Activated T-helper 17 cell treated with anti-CD3 and anti-CD28 coated beads, Interleukin-2, amount 50 U/mL, for 72 hours (primary cell): Measurements from ENCODE around the gene NAA30. TPM values are rescaled to one million over a fixed set of nuclear protein-coding genes. Genes with fewer than 3 reads are reported as not detected.
"Not testable (repeated sequence)": the region's sequence is repeated elsewhere in the genome, so short reads cannot be mapped to it uniquely, and the experiment has no call there.

Source experiments
- ATAC-seq: fragments of 150-1000 bp; cut with Tn5 transposase; replicated peaks from 2 replicates; pipeline ENCODE4 v1.10.0; 2021; ENCODE audit warnings: mild to moderate bottlenecking, moderate library complexity
- H3K27ac Mint-ChIP-seq: one replicate; pipeline ENCODE4 v1.8.0; 2022; ENCODE audit warnings: mixed read lengths
- H3K27me3 Mint-ChIP-seq: one replicate; pipeline ENCODE4 v1.8.0; 2022; ENCODE audit warnings: mixed read lengths
- H3K36me3 Mint-ChIP-seq: one replicate; pipeline ENCODE4 v1.8.0; 2022; ENCODE audit warnings: low read depth, mild to moderate bottlenecking, mixed read lengths
- H3K4me1 Mint-ChIP-seq: one replicate; pipeline ENCODE4 v1.8.0; 2022; ENCODE audit warnings: mixed read lengths
- H3K4me3 Mint-ChIP-seq: one replicate; pipeline ENCODE4 v1.8.0; 2022; ENCODE audit warnings: mild to moderate bottlenecking, mixed read lengths
- H3K9me3 Mint-ChIP-seq: one replicate; pipeline ENCODE4 v1.8.0; 2022; ENCODE audit warnings: mixed read lengths
- total RNA-seq, 2 donors: library from RNA; stranded (reverse); gene quantifications; one replicate each; pipeline ENCODE4 v1.2.3, GENCODE V29; 2022

Gene NAA30
- 10 to 100 TPM; 12.5 to 20.7 TPM for total RNA-seq

GRCh38 chr14:57390037-57390805 is at the start of gene NAA30:
TSS of gene NAA30 (plus strand) at chr14:57390586. CDS start at chr14:57390958, 372 bp downstream.
- peak; percentile 92 for ATAC-seq
- Mint-ChIP-seq H3K4me3 (peak within 1 kb of the TSS; percentile 95), H3K36me3 (peaks cover 37% of the 10 kb centered on the region), H3K4me1 (peaks cover 11% of the 10 kb centered on the region), H3K27ac (peak within 1 kb of the TSS; percentile 95), H3K27me3 (no peaks in the 10 kb centered on the region), H3K9me3 (no peaks in the 10 kb centered on the region)

GRCh38 chr14:57343545-57344297 is 46.7 kb upstream of the NAA30 start:
- peaks cover 11% of the 10 kb centered on the region for H3K27me3 Mint-ChIP-seq
- H3K9me3 Mint-ChIP-seq, ATAC-seq, H3K36me3 Mint-ChIP-seq, H3K4me1 Mint-ChIP-seq, H3K27ac Mint-ChIP-seq, H3K4me3 Mint-ChIP-seq: not testable (repeated sequence)

- no peak for ATAC-seq
- Mint-ChIP-seq H3K4me3 (no peak overlapping the region), H3K36me3 (no peaks in the 10 kb centered on the region), H3K9me3 (no peaks in the 10 kb centered on the region), H3K27me3 (peaks cover 22% of the 10 kb centered on the region), H3K27ac (no peak overlapping the region), H3K4me1 (no peaks in the 10 kb centered on the region)
Observed at GRCh38 chr14:57345106-57345505, 45.3 kb upstream of the NAA30 start.

GRCh38 chr14:57346741-57347140 is 43.6 kb upstream of the NAA30 start:
- H3K9me3 Mint-ChIP-seq = no peaks in the 10 kb centered on the region
- no peaks in the 10 kb centered on the region for H3K4me1 Mint-ChIP-seq
- H3K36me3 Mint-ChIP-seq = no peaks in the 10 kb centered on the region
- no peak overlapping the region for H3K4me3 Mint-ChIP-seq
- peaks cover 22% of the 10 kb centered on the region for H3K27me3 Mint-ChIP-seq
- no peak for ATAC-seq
- H3K27ac Mint-ChIP-seq = no peak overlapping the region

- no peak for ATAC-seq
- no peaks in the 10 kb centered on the region for H3K36me3 Mint-ChIP-seq
- no peak overlapping the region for H3K27ac Mint-ChIP-seq
Observed at GRCh38 chr14:57352396-57353170, 37.8 kb upstream of the NAA30 start.

GRCh38 chr14:57355081-57355800 is 35.1 kb upstream of the NAA30 start:
- Mint-ChIP-seq H3K4me3 (no peak overlapping the region), H3K4me1 (no peaks in the 10 kb centered on the region), H3K36me3 (no peaks in the 10 kb centered on the region), H3K27ac (no peak overlapping the region), H3K27me3 (peaks cover 19% of the 10 kb centered on the region), H3K9me3 (no peaks in the 10 kb centered on the region)
- no peak for ATAC-seq

More at GRCh38 chr14:57352396-57353170, 37.8 kb upstream of the NAA30 start:
- Mint-ChIP-seq H3K9me3 (no peaks in the 10 kb centered on the region), H3K4me1 (no peaks in the 10 kb centered on the region), H3K27me3 (peaks cover 19% of the 10 kb centered on the region), H3K4me3 (no peak overlapping the region)

GRCh38 chr14:57362361-57362760 is 28.0 kb upstream of the NAA30 start:
- Mint-ChIP-seq H3K9me3 (no peaks in the 10 kb centered on the region), H3K4me1 (no peaks in the 10 kb centered on the region), H3K36me3 (no peaks in the 10 kb centered on the region), H3K4me3 (no peak overlapping the region), H3K27ac (no peak overlapping the region), H3K27me3 (peaks cover 29% of the 10 kb centered on the region)
- ATAC-seq = no peak

- no peaks in the 10 kb centered on the region for H3K9me3 Mint-ChIP-seq
Observed at GRCh38 chr14:57364659-57365450, 25.5 kb upstream of the NAA30 start.

GRCh38 chr14:57370187-57370586 is 20.2 kb upstream of the NAA30 start:
- H3K9me3 Mint-ChIP-seq, ATAC-seq, H3K27ac Mint-ChIP-seq, H3K36me3 Mint-ChIP-seq, H3K4me1 Mint-ChIP-seq, H3K4me3 Mint-ChIP-seq, H3K27me3 Mint-ChIP-seq: not testable (repeated sequence)

More at GRCh38 chr14:57364659-57365450, 25.5 kb upstream of the NAA30 start:
- no peaks in the 10 kb centered on the region for H3K36me3 Mint-ChIP-seq
- no peak overlapping the region for H3K4me3 Mint-ChIP-seq
- no peaks in the 10 kb centered on the region for H3K4me1 Mint-ChIP-seq
- peaks cover 18% of the 10 kb centered on the region for H3K27me3 Mint-ChIP-seq
- H3K27ac Mint-ChIP-seq = no peak overlapping the region
- ATAC-seq = no peak

GRCh38 chr14:57371013-57371412 is 19.4 kb upstream of the NAA30 start:
- Mint-ChIP-seq H3K4me3 (no peak overlapping the region), H3K27me3 (peaks cover 9% of the 10 kb centered on the region), H3K9me3 (peaks cover 3% of the 10 kb centered on the region), H3K27ac (no peak overlapping the region), H3K4me1 (no peaks in the 10 kb centered on the region), H3K36me3 (no peaks in the 10 kb centered on the region)
- no peak for ATAC-seq

- H3K4me3 Mint-ChIP-seq = no peak overlapping the region
- H3K36me3 Mint-ChIP-seq = no peaks in the 10 kb centered on the region
- H3K9me3 Mint-ChIP-seq = peaks cover 2% of the 10 kb centered on the region
- peaks cover 4% of the 10 kb centered on the region for H3K27me3 Mint-ChIP-seq
- no peak overlapping the region for H3K27ac Mint-ChIP-seq
- H3K4me1 Mint-ChIP-seq = no peaks in the 10 kb centered on the region
- ATAC-seq = no peak
Observed at GRCh38 chr14:57375156-57375555, 15.2 kb upstream of the NAA30 start.

- Mint-ChIP-seq H3K27me3 (peaks cover 4% of the 10 kb centered on the region), H3K9me3 (no peaks in the 10 kb centered on the region), H3K27ac (no peak overlapping the region), H3K4me3 (no peak overlapping the region), H3K36me3 (no peaks in the 10 kb centered on the region), H3K4me1 (no peaks in the 10 kb centered on the region)
- no peak for ATAC-seq
Observed at GRCh38 chr14:57378661-57379060, 11.7 kb upstream of the NAA30 start.

- no peaks in the 10 kb centered on the region for H3K9me3 Mint-ChIP-seq
- H3K4me1 Mint-ChIP-seq = no peaks in the 10 kb centered on the region
- peaks cover 2% of the 10 kb centered on the region for H3K27me3 Mint-ChIP-seq
- no peaks in the 10 kb centered on the region for H3K36me3 Mint-ChIP-seq
- H3K27ac Mint-ChIP-seq = no peak overlapping the region
- ATAC-seq = no peak
- H3K4me3 Mint-ChIP-seq = no peak overlapping the region
Observed at GRCh38 chr14:57380935-57381334, 9.5 kb upstream of the NAA30 start.
